SK-N-SH (cell line): ENCODE results near the gene NTN5. TPM values are rescaled to one million over a fixed set of nuclear protein-coding genes. Genes with fewer than 3 reads are reported as not detected.
"Not testable (repeated sequence)": the region's sequence is repeated elsewhere in the genome, so short reads cannot be mapped to it uniquely, and the experiment has no call there.

Source experiments
- CTCF ChIA-PET: fragments of 300-600, 350-600 bp; formaldehyde crosslinking; extraction: SDS; loops from one replicate; lab custom pipeline; 2021; lab: Yijun Ruan, JAX
- POLR2A ChIA-PET: fragments of 350-600 bp; sonication (Branson Sonifier 250); formaldehyde crosslinking; extraction: SDS; loops from one replicate; lab custom pipeline; 2020; ENCODE audit warnings: antibody characterized with exemption, inconsistent platforms; lab: Yijun Ruan, JAX
- DNase-seq: peaks from one replicate; pipeline ENCODE4 v3.0.0; 2012
- H2AFZ ChIP-seq: fragments of 200-600 bp; sonication (generic); 2 replicates; pipeline ENCODE4 v1.8.1; 2016; ENCODE audit warnings: antibody characterized with exemption, mild to moderate bottlenecking, low read depth
- H3F3A ChIP-seq: fragments of 200-600 bp; sonication (generic); replicated peaks from 2 replicates; pipeline ENCODE3; 2016; ENCODE audit warnings: antibody characterized with exemption, mild to moderate bottlenecking; ENCODE audit not compliant: insufficient read depth
- H3K27ac ChIP-seq, 2 experiments: fragments of 200-500 bp in 1 of 2; fragments of 200-600 bp in 1 of 2; sonication (Bioruptor generic) in 1 of 2; sonication (generic), shearing (Covaris generic) in 1 of 2; 2 replicates each; pipeline versions ENCODE4 v1.5.1 to v1.6.1; 2014 to 2016; ENCODE audit warnings: low read depth in 2 of 2, inconsistent platforms in 1 of 2, low read length in 1 of 2, mild to moderate bottlenecking in 1 of 2, mixed read lengths in 1 of 2
- H3K27me3 ChIP-seq: fragments of 200-600 bp; sonication (generic), shearing (Covaris generic); 2 replicates; pipeline ENCODE4 v1.6.1; 2016; ENCODE audit warnings: mixed run types; ENCODE audit not compliant: insufficient read depth
- H3K36me3 ChIP-seq, 2 experiments: fragments of 200-500 bp in 1 of 2; fragments of 200-600 bp in 1 of 2; sonication (Bioruptor generic) in 1 of 2; sonication (generic) in 1 of 2; replicated peaks in 1 of 2; 2 replicates each; pipeline versions ENCODE3 to v1.5.1; 2014 to 2016; ENCODE audit warnings: low read length in 1 of 2, mild to moderate bottlenecking in 1 of 2; ENCODE audit not compliant: insufficient read depth in 2 of 2, control insufficient read depth in 1 of 2
- H3K4me1 ChIP-seq, 2 experiments: fragments of 200-500 bp in 1 of 2; fragments of 200-600 bp in 1 of 2; sonication (Bioruptor generic) in 1 of 2; sonication (generic), shearing (Covaris generic) in 1 of 2; 2 replicates each; pipeline versions ENCODE4 v1.5.1 to v1.6.1; 2014 to 2016; ENCODE audit warnings: low read depth in 1 of 2, low read length in 1 of 2, mixed run types in 1 of 2; ENCODE audit not compliant: insufficient read depth in 2 of 2, control insufficient read depth in 1 of 2
- H3K4me2 ChIP-seq: fragments of 200-600 bp; sonication (generic), shearing (Covaris generic); 2 replicates; pipeline ENCODE4 v1.6.1; 2017; ENCODE audit warnings: mixed run types
- H3K4me3 ChIP-seq, 2 experiments: fragments of 200-500 bp in 1 of 2; fragments of 200-600 bp in 1 of 2; sonication (Bioruptor generic) in 1 of 2; sonication (generic), shearing (Covaris generic) in 1 of 2; 2 replicates each; pipeline versions ENCODE4 v1.5.1 to v1.8.1; 2014 to 2016; ENCODE audit warnings: low read depth in 2 of 2, inconsistent platforms in 1 of 2, low read length in 1 of 2, mild to moderate bottlenecking in 1 of 2, mixed read lengths in 1 of 2, moderate library complexity in 1 of 2
- H3K79me2 ChIP-seq: fragments of 200-600 bp; sonication (generic); 2 replicates; pipeline ENCODE4 v1.8.1; 2017; ENCODE audit warnings: mild to moderate bottlenecking; ENCODE audit not compliant: insufficient read depth
- H3K9ac ChIP-seq: fragments of 200-600 bp; sonication (generic); 2 replicates; pipeline ENCODE4 v1.6.1; 2017; ENCODE audit warnings: mixed run types
- H3K9me2 ChIP-seq: fragments of 200-600 bp; sonication (generic); 2 replicates; pipeline ENCODE4 v1.6.1; 2017; ENCODE audit warnings: mixed run types
- H3K9me3 ChIP-seq: fragments of 200-600 bp; sonication (generic); 2 replicates; pipeline ENCODE4 v1.6.1; 2017; ENCODE audit warnings: mixed run types, mild to moderate bottlenecking, moderate library complexity
- H4K20me1 ChIP-seq: fragments of 200-600 bp; sonication (generic); 2 replicates; pipeline ENCODE4 v1.6.1; 2017; ENCODE audit warnings: mild to moderate bottlenecking, mixed run types; ENCODE audit not compliant: insufficient read depth
- CHD2 ChIP-seq: fragments of 150-350 bp; IDR thresholded peaks from 2 replicates; pipeline ENCODE4 v1.6.1; 2018; ENCODE audit warnings: low read length; ENCODE audit not compliant: partially characterized antibody
- CTCF ChIP-seq: fragments of 200-600 bp; sonication (generic); IDR thresholded peaks from 2 replicates; pipeline ENCODE4 v1.6.1; 2017; ENCODE audit warnings: antibody characterized with exemption, mild to moderate bottlenecking, moderate library complexity
- NRF1 ChIP-seq: IDR thresholded peaks from 2 replicates; pipeline ENCODE4 v1.6.1; 2012; ENCODE audit warnings: low read depth, mild to moderate bottlenecking, low read length
- POLR2AphosphoS5 ChIP-seq: IDR thresholded peaks from 2 replicates; pipeline ENCODE4 v1.6.1; 2012; ENCODE audit warnings: low read depth, low read length
- USF1 ChIP-seq: IDR thresholded peaks from 2 replicates; pipeline ENCODE4 v1.4.0; 2012; ENCODE audit warnings: low read depth, borderline replicate concordance
- ZBTB33 ChIP-seq: IDR thresholded peaks from 2 replicates; pipeline ENCODE4 v1.4.0; 2012; ENCODE audit warnings: low read depth, borderline replicate concordance
- WGBS: methylation state at CpG from one replicate; pipeline ENCODE4 v1.1.6; 2017; ENCODE audit warnings: low lambda C conversion rate; 5-methylcytosine and 5-hydroxymethylcytosine counted together
- polyA plus RNA-seq, 3 experiments: library from polyadenylated mRNA; depleted of rRNA; stranded (reverse); fragments of >200 nt; gene quantifications; 2 replicates each; pipeline ENCODE4 v1.2.3, GENCODE V29; 2012

The NTN5 gene
- polyA plus RNA-seq, 1 of the 3 experiments (the other 2 are of a cell fraction): 0.74 TPM

GRCh38 chr19:48658483-48658882, 14.3 kb downstream of the NTN5 start:
- no peak overlapping the region for H3K27ac ChIP-seq
- ChIA-PET POLR2A (no interaction called here), CTCF (interaction anchor here (2.0 kb wide), 1 partner anchor 17 kb away, joined by 6 read pairs; no protein-coding TSS in a partner anchor)
- peaks cover 0 to 12% of the 10 kb centered on the region in 2 experiments; a peak in 1 of 4 replicates for H3K4me1 ChIP-seq
- H4K20me1 ChIP-seq: no peaks in the 10 kb centered on the region
- H3K4me2 ChIP-seq: no peak overlapping the region
- no peak overlapping the region for H3K4me3 ChIP-seq
- no peak for TF ChIP-seq USF1
- TF ChIP-seq ZBTB33: no peak
- no peak for TF ChIP-seq POLR2AphosphoS5
- TF ChIP-seq CTCF: no peak
- TF ChIP-seq CHD2: no peak
- TF ChIP-seq NRF1: no peak
- H3K9ac ChIP-seq: no peak overlapping the region
- H3K9me3 ChIP-seq: no peaks in the 10 kb centered on the region
- H3K79me2 ChIP-seq: no peaks in the 10 kb centered on the region
- H3K36me3 ChIP-seq: no peaks in the 10 kb centered on the region
- no peak overlapping the region for H2AFZ ChIP-seq
- no peaks in the 10 kb centered on the region for H3K9me2 ChIP-seq
- H3K27me3 ChIP-seq: no peaks in the 10 kb centered on the region
- DNase-seq: no peak
- WGBS: 83% methylated on average over 6 of the region's 6 CpGs
- peaks cover 4% of the 10 kb centered on the region for H3F3A ChIP-seq

- not testable (repeated sequence) for H3K36me3 ChIP-seq, H3K9me3 ChIP-seq, H3F3A ChIP-seq, H3K9me2 ChIP-seq, H3K4me3 ChIP-seq, DNase-seq, H2AFZ ChIP-seq, H4K20me1 ChIP-seq, H3K9ac ChIP-seq, H3K79me2 ChIP-seq, H3K27me3 ChIP-seq, H3K27ac ChIP-seq, H3K4me2 ChIP-seq
- CTCF ChIA-PET: interaction anchor here (2.0 kb wide), 1 partner anchor 17 kb away, joined by 6 read pairs; no protein-coding TSS in a partner anchor
- WGBS: 89% methylated on average over 5 of the region's 5 CpGs
- POLR2A ChIA-PET: interaction anchor here (1.1 kb wide), 1 partner anchor 39 kb away, joined by 3 read pairs; the partner anchor contains the start of genes RPL18 and SPHK2
- peaks cover 0 to 12% of the 10 kb centered on the region in 2 experiments; a peak in 1 of 4 replicates for H3K4me1 ChIP-seq
Observed at GRCh38 chr19:48657828-48658227, 15.0 kb downstream of the NTN5 start.
